ENCODE measurements around the gene RPS4Y1.

DNA sequence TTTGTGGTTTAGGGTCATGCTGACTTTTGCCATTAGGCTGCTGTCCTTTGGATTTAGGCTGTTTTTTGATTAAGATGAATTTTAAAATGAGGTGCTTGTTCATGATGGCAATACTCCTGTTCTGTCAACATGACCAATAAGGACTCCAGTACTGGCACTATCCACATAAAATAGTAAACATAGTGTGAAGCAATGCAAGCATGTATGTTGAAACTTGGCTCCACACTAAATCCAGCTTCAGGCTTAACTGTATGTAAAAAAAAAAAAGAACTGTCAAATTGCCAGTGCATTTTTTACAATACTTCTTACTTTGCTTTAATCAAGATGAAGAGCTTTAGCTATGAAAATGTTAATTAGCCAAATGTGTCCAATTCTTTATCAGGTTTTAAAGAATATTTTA is 6.2 kb upstream of the RPS4Y1 start:
- TF ChIP-seq CTCF (IDR thresholded peaks at IDR 0.05) (no peak), POLR2AphosphoS5 (IDR thresholded peaks at IDR 0.05) (no peak)
